HepG2 (cell line): ENCODE data around the gene IFT27. TPM values are rescaled to one million over a fixed set of nuclear protein-coding genes. Genes with fewer than 3 reads are reported as not detected.
"Not testable (repeated sequence)": the region's sequence is repeated elsewhere in the genome, so short reads cannot be mapped to it uniquely, and the experiment has no call there.

Experiments used
- ATAC-seq: fragments of 200-7000 bp; cut with Tn5 transposase; 3 replicates; pipeline ENCODE4 v1.9.1; 2020; ENCODE audit warnings: mild to moderate bottlenecking, moderate library complexity
- BruUV-seq: library from RNA; stranded (reverse); fragments of 400-500 nt; replicated peaks from 2 replicates; lab custom pipeline; 2021; lab: Mats Ljungman, UMichigan
- CTCF ChIA-PET: fragments of 300-600 bp; formaldehyde crosslinking; extraction: SDS; loops from one replicate; lab custom pipeline; 2021; ENCODE audit warnings: low total read pairs, inconsistent platforms, low intra/inter-chr PET ratio; lab: Yijun Ruan, JAX
- POLR2A ChIA-PET: fragments of 350-600 bp; sonication (Branson Sonifier 250); formaldehyde crosslinking; loops from one replicate; lab custom pipeline; 2020; ENCODE audit warnings: antibody characterized with exemption, inconsistent platforms; lab: Yijun Ruan, JAX
- DNase-seq: peaks from one replicate; pipeline ENCODE4 v3.0.0-alpha.2; 2015; ENCODE audit warnings: low spot score
- FAIRE-seq: peaks from 3 replicates; lab custom pipeline; 2011; peaks lifted over from hg19 to GRCh38; lab: Jason Lieb, UNC
- H2AFZ ChIP-seq: one replicate; pipeline ENCODE4 v1.6.1; 2011; ENCODE audit warnings: low read length, inconsistent platforms
- H3K27ac ChIP-seq: fragments of 300-600 bp; 3 replicates; pipeline ENCODE4 v1.8.0; 2011; ENCODE audit warnings: mixed run types, mild to moderate bottlenecking, mixed read lengths, low read length, inconsistent platforms; ENCODE audit not compliant: insufficient read depth; ENCODE audit errors: extremely low read length
- H3K27me3 ChIP-seq, 2 experiments: fragments of 200-600 bp in 1 of 2; 2 replicates in 1 of 2; 3 replicates in 1 of 2; pipeline versions ENCODE4 v1.6.0 to v1.8.0; 2011; ENCODE audit warnings: low read length in 2 of 2, mild to moderate bottlenecking in 2 of 2, moderate library complexity in 2 of 2, inconsistent platforms in 1 of 2; ENCODE audit not compliant: insufficient read depth in 2 of 2, control insufficient read depth in 1 of 2
- H3K36me3 ChIP-seq, 2 experiments: fragments of 200-600 bp in 1 of 2; replicated peaks in 1 of 2; 2 replicates in 1 of 2; 3 replicates in 1 of 2; pipeline versions ENCODE4 v1.5.1 to v1.8.0; 2011; ENCODE audit warnings: low read length in 2 of 2, inconsistent platforms in 1 of 2; ENCODE audit not compliant: insufficient read depth in 2 of 2, control insufficient read depth in 1 of 2
- H3K4me1 ChIP-seq: 2 replicates; pipeline ENCODE4 v1.5.1; 2012; ENCODE audit warnings: low read length, inconsistent platforms; ENCODE audit not compliant: insufficient read depth
- H3K4me2 ChIP-seq: 2 replicates; pipeline ENCODE4 v1.6.0; 2011; ENCODE audit warnings: low read depth, low read length, inconsistent platforms
- H3K4me3 ChIP-seq, 3 experiments: fragments of 200-600 bp in 1 of 3; sonication (generic), shearing (Covaris generic) in 1 of 3; replicated peaks in 1 of 3; 2 replicates each; pipeline ENCODE4 v1.5.1; 2011 to 2016; ENCODE audit warnings: low read length in 3 of 3, inconsistent platforms in 2 of 3, low read depth in 2 of 3, mild to moderate bottlenecking in 2 of 3, control low read depth in 1 of 3, mixed read lengths in 1 of 3; ENCODE audit not compliant: insufficient read depth in 1 of 3
- H3K79me2 ChIP-seq: one replicate; pipeline ENCODE4 v1.6.1; 2011; ENCODE audit warnings: low read length, inconsistent platforms; ENCODE audit not compliant: insufficient read depth
- H3K9ac ChIP-seq: 2 replicates; pipeline ENCODE4 v1.6.0; 2011; ENCODE audit warnings: mild to moderate bottlenecking, low read depth, low read length, inconsistent platforms; ENCODE audit not compliant: insufficient read depth
- H3K9me3 ChIP-seq: 2 replicates; pipeline ENCODE4 v1.5.1; 2012; ENCODE audit warnings: mild to moderate bottlenecking, low read length
- H4K20me1 ChIP-seq: 2 replicates; pipeline ENCODE4 v1.6.0; 2011; ENCODE audit warnings: inconsistent platforms, mild to moderate bottlenecking, low read length, moderate library complexity; ENCODE audit not compliant: insufficient read depth
- BRD4 ChIP-seq: sonication (generic); formaldehyde crosslinking; IDR thresholded peaks from 2 replicates; pipeline ENCODE4 v1.4.0; 2020; ENCODE audit warnings: missing genetic modification reagents
- FOXP1 ChIP-seq, 2 experiments: fragments of 450-650 bp in 1 of 2; IDR thresholded peaks; 2 replicates each; pipeline ENCODE4 v1.6.1; 2017 to 2018; ENCODE audit warnings: antibody characterized with exemption in 1 of 2
- REPIN1 ChIP-seq: sonication (generic); formaldehyde crosslinking; IDR thresholded peaks from 2 replicates; pipeline ENCODE4 v1.8.0; 2022; ENCODE audit warnings: missing genetic modification reagents, low read depth, mild to moderate bottlenecking, borderline replicate concordance
- RXRA ChIP-seq: sonication (generic); formaldehyde crosslinking; IDR thresholded peaks from 2 replicates; pipeline ENCODE4 v1.5.1; 2020; ENCODE audit warnings: missing genetic modification reagents
- TAF1 ChIP-seq: sonication (generic); formaldehyde crosslinking; IDR thresholded peaks from 2 replicates; pipeline ENCODE4 v1.4.0; 2020; ENCODE audit warnings: missing genetic modification reagents
- TRIM24 ChIP-seq: sonication (generic); formaldehyde crosslinking; IDR thresholded peaks from 2 replicates; pipeline ENCODE4 v1.8.0; 2022; ENCODE audit warnings: mild to moderate bottlenecking, missing genetic modification reagents
- ZFP41 ChIP-seq: sonication (generic); formaldehyde crosslinking; IDR thresholded peaks from 2 replicates; pipeline ENCODE4 v1.4.0; 2020; ENCODE audit warnings: mild to moderate bottlenecking, missing genetic modification reagents, borderline replicate concordance
- ZNF264 ChIP-seq: sonication (generic); formaldehyde crosslinking; IDR thresholded peaks from 2 replicates; pipeline ENCODE4 v1.4.0; 2020; ENCODE audit warnings: missing genetic modification reagents
- ZNF768 ChIP-seq: sonication (generic); formaldehyde crosslinking; IDR thresholded peaks from 2 replicates; pipeline ENCODE4 v1.4.0; 2020; ENCODE audit warnings: missing genetic modification reagents
- WGBS: methylation state at CpG from one replicate; pipeline ENCODE4 v1.1.6; 2017; ENCODE audit warnings: low lambda C conversion rate; 5-methylcytosine and 5-hydroxymethylcytosine counted together
- in situ Hi-C: cut with HindIII; loops from 2 replicates; pipeline ENCODE4 v1.10.0; 2017; ENCODE audit warnings: low pct_unique_long_range_greater_than_20kb; ENCODE audit not compliant: extremely low pct_ligation_motif_present
- intact Hi-C: fragments of 100-400 bp; cut with micrococcal nuclease; formaldehyde crosslinking; loops from one replicate; pipeline ENCODE4 v1.10.0; 2022; ENCODE audit not compliant: unreplicated experiment
- polyA plus RNA-seq, 8 experiments: library from polyadenylated mRNA; depleted of rRNA in 3 of 8; stranded (reverse) in 7 of 8; unstranded in 1 of 8; fragments of >200 nt; fragmentation: Illumina TruSeq in 4 of 8; extraction: Trizol in 4 of 8; gene quantifications; 2 replicates each; pipeline versions ENCODE4 v1.2.1 to v1.2.3, GENCODE V29; 2011 to 2016; ENCODE audit warnings: low read depth in 4 of 8, missing spikeins in 1 of 8, mixed read lengths in 1 of 8; ENCODE audit not compliant: insufficient read depth in 1 of 8
- total RNA-seq, 5 experiments: library from RNA; depleted of rRNA; stranded (reverse); fragments of >200 nt; fragmentation: Illumina TruSeq; extraction: Trizol; gene quantifications; 2 replicates each; pipeline ENCODE4 v1.2.3, GENCODE V29; 2016; ENCODE audit warnings: low read depth in 1 of 5
- TF ChIP-seq, protein P1 (sequence below): sonication (generic); formaldehyde crosslinking; IDR thresholded peaks from 2 replicates; pipeline ENCODE4 v1.5.1; 2020; ENCODE audit warnings: missing genetic modification reagents, mild to moderate bottlenecking, borderline replicate concordance
- TF ChIP-seq, protein P2 (sequence below): sonication (generic); formaldehyde crosslinking; IDR thresholded peaks from 2 replicates; pipeline ENCODE4 v1.4.0; 2020; ENCODE audit warnings: mild to moderate bottlenecking, low read depth, missing genetic modification reagents

IFT27 gene
- total and polyA plus RNA-seq, 2 of the 13 experiments (the other 11 are each of a cell fraction or from before 2014, with no cell fraction given) = 0.25 to 0.33 TPM

DNA sequence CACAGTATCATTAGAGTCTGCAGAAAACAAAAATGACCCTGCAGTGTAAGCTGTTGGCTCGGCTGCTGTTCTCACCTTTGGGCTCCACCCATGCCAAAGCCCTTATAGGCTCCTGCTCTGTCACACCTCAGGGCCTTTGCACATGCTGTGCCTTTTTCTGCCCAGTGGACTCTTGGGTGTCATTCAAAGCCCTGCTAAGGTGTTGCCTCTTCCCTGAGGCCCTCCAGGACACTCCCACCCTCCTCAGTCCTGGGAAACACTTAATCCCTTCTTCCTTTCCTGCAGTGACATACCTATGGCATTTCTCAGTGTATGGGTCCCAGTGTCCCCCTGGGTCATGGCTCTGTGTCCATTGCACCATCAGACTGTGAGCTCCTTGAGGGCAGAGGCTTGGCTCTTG lies 43.3 kb downstream of the IFT27 start:
- no peak for TF ChIP-seq BRD4 (CRISPR knock-in tag)
- no peak for TF ChIP-seq REPIN1
- no peak for TF ChIP-seq RXRA (CRISPR knock-in tag)
- TF ChIP-seq FOXP1 (IDR thresholded peaks at IDR 0.05) = no peak
- TF ChIP-seq FOXP1 (CRISPR knock-in tag; IDR thresholded peaks at IDR 0.05) = no peak
- no peak for TF ChIP-seq TRIM24 (CRISPR knock-in tag)
- no peak for TF ChIP-seq ZNF264 (CRISPR knock-in tag)
- no peak for TF ChIP-seq TAF1 (CRISPR knock-in tag)
- H3K9me3 ChIP-seq = no peaks in the 10 kb centered on the region
- no peak overlapping the region for H3K4me2 ChIP-seq
- 9% methylated on average over 1 of the region's 1 CpG for WGBS
- H2AFZ ChIP-seq = no peak overlapping the region
- no peak for FAIRE-seq
- H3K27ac ChIP-seq = no peak overlapping the region
- ChIA-PET CTCF (no interaction called here), POLR2A (no interaction called here)
- no peak overlapping the region for H3K4me3 ChIP-seq
- no peaks in the 10 kb centered on the region for H4K20me1 ChIP-seq
- peaks cover 3% of the 10 kb centered on the region in 2 experiments; a peak in 3 of 5 replicates for H3K27me3 ChIP-seq
- H3K4me1 ChIP-seq = no peaks in the 10 kb centered on the region
- H3K9ac ChIP-seq = no peak overlapping the region
- BruUV-seq = no TSS peak
- ATAC-seq = no peak
- DNase-seq = no peak
- no peaks in the 10 kb centered on the region for H3K36me3 ChIP-seq
- intact Hi-C loops = no loop called here
- in situ Hi-C loops = no loop called here
- H3K79me2 ChIP-seq = no peaks in the 10 kb centered on the region

DNA sequence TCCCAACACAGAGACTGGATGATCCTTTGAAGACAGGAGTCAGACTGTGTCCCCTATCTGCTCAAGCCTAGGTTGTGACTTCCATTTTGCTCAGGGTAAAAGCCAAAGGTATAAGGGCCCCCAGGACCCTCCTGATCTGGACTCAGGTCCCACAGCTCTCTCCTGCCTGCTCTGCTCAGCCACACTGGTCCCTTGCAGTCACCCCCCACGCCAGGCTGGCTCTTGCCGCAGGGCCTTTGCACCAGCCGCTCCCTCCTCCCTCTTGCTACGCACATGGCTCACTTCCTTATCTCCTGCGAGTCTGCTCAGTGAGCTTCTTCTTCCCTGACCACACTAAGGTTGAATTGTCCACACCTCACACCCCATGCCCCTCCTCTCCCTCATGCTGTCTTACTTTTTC lies 44.0 kb downstream of the IFT27 start:
- Histone ChIP-seq H3K4me2 (no peak overlapping the region), H3K4me3 (no peak overlapping the region), H2AFZ (no peak overlapping the region), H3K27ac (no peak overlapping the region), H3K4me1 (no peaks in the 10 kb centered on the region), H3K9ac (no peak overlapping the region), H3K79me2 (no peaks in the 10 kb centered on the region), H4K20me1 (no peaks in the 10 kb centered on the region), H3K36me3 (no peaks in the 10 kb centered on the region), H3K9me3 (no peaks in the 10 kb centered on the region), H3K27me3 (peaks cover 0 to 3% of the 10 kb centered on the region in 2 experiments; a peak in 3 of 5 replicates)
- WGBS = 22% methylated on average over 5 of the region's 5 CpGs
- FAIRE-seq = no peak
- BruUV-seq = no TSS peak
- DNase-seq = no peak
- intact Hi-C loops (no loop called here), in situ Hi-C loops (no loop called here)
- POLR2A ChIA-PET = no interaction called here
- ATAC-seq = no peak
- TF ChIP-seq, protein P1, sequence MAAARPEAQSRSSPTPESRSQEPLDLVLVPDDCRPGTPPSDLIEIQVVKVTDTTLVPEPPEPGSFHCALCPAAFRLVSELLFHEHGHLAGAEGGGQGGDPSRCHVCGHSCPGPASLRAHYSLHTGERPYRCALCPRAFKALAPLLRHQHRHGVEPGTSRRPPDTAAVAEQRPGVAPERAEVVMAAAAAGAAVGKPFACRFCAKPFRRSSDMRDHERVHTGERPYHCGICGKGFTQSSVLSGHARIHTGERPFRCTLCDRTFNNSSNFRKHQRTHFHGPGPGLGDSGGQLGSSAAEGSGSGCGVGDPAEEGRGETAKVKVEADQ (CRISPR knock-in tag) = no peak
- TF ChIP-seq, protein P2, sequence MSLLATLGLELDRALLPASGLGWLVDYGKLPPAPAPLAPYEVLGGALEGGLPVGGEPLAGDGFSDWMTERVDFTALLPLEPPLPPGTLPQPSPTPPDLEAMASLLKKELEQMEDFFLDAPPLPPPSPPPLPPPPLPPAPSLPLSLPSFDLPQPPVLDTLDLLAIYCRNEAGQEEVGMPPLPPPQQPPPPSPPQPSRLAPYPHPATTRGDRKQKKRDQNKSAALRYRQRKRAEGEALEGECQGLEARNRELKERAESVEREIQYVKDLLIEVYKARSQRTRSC (CRISPR knock-in tag) = no peak
- TF ChIP-seq ZFP41 (no peak), ZNF768 (CRISPR knock-in tag) (no peak)
- CTCF ChIA-PET = no interaction called here

DNA sequence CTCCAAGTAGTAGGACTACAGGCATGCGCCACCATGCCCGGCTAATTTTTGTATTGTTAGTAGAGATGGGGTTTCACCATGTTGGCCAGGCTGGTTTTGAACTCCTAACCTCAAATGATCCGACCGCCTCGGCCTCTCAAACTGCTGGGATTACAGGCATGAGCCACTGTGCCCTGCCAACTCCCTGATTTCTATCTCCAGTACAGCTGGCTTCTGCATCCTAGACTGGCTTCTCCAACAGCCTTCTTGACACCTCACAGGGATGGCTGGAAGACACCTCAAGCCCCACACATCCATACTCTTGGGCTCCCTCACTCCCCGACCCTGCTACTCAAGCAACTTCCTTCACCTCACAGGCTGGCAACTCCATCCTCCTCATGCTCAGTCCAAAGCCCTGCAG lies 44.6 kb downstream of the IFT27 start:
- H2AFZ ChIP-seq, BruUV-seq, in situ Hi-C loops: not testable (repeated sequence)

More for the DNA sequence above, 44.6 kb downstream of the IFT27 start:
- H3K79me2 ChIP-seq, POLR2A ChIA-PET, ATAC-seq, intact Hi-C loops, H3K9me3 ChIP-seq, H3K27ac ChIP-seq, H3K4me3 ChIP-seq, H3K4me2 ChIP-seq, H4K20me1 ChIP-seq, DNase-seq, H3K9ac ChIP-seq, H3K4me1 ChIP-seq, H3K36me3 ChIP-seq, FAIRE-seq, H3K27me3 ChIP-seq, CTCF ChIA-PET: not testable (repeated sequence)
- WGBS = 43% methylated on average over 6 of the region's 6 CpGs
